HG03571 (cell line): ENCODE results near the gene UVRAG.

Experiments used
- ATAC-seq: cut with Tn5 transposase; IDR thresholded peaks from one replicate; pipeline ENCODE4 v1.9.1; 2021; ENCODE audit not compliant: unreplicated experiment

Gene UVRAG

DNA sequence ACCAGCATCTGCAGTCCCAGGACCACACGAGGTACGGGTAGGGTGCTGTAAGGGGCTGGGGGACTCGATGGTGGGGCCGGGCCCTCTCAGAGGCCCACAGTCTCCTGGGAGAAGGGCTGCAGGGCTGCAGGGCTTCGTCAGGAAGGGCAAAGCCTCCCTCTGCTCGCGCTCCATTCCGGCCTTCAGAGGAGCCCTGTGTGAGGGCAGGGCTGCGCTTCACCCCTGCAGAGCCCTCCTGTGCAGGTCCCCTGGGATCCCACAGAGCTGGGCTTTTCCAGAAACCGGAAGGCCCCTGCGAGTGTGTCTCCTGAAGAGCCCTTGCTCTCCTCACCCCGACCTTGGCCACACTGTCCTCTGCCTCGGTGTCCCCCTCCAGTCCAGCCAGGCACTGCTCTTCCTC is 364.1 kb downstream of the UVRAG start:
- ATAC-seq, result no peak

DNA sequence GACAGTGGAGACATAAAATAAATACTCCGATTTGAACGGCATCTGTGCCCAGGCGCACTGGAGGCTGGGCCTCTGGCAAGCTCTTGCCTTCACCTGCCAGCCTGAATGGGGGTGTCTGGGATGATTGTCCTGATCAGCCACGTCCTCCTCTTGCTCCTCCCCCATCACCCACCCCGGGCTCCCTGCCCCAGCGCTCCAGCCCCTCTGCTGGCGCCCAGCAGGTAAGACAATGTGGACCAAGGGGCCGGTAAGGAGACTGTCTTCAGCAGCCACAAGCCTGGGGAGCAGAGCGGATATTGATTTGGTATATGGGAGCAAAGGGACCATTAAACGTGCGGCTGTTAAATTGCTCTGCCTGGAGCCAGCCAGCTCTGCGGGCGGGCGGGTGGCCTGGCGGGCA is 366.4 kb downstream of the UVRAG start:
- ATAC-seq, result no peak

DNA sequence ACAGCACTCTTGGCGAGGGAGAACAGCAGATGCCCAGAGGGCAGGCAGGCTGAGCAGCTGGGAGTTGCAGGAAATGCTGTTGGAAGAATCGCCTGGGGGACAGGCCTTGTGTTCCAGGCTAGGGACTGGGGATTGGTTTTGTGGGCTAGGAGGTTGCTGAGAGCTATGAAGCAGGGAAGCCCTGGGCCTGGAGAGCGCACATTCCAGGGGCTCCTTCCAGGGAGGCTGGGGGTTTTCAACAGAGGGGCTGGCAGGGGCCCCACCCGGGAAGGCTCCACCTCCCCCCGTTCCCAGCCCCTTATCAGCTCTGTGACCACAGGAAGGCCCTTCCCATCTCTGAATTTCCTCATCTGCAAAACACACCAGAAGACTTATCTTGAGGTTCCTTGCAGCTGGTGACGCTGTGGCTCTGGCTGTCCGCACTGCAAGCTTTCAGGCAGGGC is 369.6 kb downstream of the UVRAG start:
- ATAC-seq, result no peak

DNA sequence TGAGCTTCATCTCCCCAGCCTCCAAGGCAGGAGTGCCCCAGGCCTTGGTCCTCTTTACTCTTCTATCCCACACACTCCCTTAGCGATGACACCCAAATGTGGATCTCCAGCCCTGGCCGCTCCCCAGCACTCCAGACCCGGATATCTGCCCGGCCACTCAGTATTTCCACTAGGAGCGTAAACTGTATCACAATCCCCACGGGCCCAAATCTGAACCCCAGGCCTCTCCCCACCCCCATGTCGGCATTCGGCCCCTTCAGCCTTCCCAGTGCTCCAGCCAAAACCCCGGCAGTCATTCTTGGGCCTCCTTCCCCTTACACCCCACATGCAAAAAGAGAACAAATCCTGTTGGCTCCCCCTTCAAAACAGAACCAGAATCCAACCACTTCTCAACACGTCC is 370.5 kb downstream of the UVRAG start:
- ATAC-seq, result no peak

DNA sequence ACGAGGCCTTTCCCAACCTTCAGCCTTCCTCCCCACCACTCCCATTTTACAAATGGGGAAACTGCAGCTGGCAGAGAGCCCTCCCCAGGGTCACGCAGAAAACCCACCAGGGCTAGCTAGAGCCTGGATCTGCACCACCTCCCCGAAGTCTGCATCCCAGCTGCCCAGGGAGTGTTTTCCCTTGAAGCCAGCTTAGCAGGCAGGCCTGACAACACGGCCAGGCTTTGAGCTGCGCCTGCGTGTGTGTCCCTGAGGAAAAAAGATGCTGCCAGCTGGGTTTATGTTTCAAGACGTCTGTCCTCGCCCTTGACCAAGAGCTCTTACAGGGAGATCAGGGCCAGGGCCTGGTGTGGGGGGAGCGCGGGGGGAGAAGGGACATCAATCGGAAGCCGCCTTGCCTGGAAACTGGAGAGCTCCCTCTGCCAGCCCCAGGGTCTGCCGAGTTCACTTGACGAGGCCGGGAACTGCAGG is 371.0 kb downstream of the UVRAG start:
- ATAC-seq, result no peak

DNA sequence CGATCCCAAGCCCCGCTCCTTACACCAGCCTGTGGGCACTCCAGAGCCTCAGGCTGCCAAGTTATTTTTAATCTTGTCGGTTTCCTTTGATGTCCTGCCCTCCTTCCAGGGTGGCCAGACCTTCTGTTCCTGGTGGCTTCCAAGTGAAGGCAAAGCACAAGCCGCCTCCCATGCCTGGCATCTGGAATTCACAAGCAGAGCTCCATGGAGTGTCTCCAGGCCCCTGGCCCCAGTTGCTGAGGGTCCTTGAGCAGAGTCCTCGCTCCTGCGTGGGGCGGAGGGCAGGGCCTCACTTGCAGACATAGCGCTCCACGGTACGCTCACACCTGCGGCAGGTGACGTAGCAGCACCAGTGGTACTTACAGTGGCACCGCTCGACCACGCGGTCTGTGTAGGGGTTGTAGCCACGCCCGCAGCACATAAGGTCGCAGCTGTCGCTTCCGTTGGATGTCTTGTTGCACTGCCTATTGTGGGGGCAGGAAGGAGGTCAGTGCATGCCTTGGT is 371.8 kb downstream of the UVRAG start:
- no peak for ATAC-seq

DNA sequence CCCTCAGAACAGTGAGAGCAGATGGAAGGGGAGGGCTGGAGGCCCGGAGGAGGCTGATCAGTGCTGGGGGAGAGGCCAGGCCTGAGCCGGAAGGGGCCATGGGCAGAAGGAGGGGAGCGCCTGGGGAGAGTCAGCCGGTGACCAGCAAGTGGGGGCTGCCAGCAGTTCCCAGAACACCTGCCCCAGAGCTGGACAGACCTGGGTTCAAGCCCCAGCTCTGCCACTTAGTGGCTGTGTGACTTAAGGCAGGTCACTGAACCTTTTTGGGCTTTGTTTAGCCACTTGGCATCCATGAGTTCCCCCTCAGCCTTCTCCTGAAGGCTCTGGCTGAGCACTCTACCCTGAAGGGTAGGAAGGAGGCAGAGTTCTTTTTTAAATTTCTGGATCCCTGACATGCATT is 373.9 kb downstream of the UVRAG start:
- no peak for ATAC-seq

DNA sequence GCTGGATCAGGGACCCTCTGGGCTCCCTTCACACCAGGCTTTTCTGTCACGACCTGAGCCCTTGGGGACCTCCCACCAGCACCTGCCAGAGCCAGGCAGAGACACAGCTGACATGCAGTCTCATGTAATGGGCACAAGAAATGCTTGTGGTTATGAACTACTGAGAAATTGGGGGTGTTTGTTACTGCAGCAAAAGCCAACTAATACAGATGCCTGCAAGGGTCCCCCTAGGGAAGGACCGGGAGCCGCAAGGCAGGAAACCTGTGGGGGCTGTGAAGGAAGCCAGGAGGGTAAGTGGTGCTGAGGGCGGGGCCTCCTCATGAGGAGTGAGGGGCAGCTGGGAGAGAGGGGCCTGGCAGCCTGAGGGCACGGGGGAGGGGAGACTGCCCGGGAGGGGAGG is 374.7 kb downstream of the UVRAG start:
- ATAC-seq, result no peak

DNA sequence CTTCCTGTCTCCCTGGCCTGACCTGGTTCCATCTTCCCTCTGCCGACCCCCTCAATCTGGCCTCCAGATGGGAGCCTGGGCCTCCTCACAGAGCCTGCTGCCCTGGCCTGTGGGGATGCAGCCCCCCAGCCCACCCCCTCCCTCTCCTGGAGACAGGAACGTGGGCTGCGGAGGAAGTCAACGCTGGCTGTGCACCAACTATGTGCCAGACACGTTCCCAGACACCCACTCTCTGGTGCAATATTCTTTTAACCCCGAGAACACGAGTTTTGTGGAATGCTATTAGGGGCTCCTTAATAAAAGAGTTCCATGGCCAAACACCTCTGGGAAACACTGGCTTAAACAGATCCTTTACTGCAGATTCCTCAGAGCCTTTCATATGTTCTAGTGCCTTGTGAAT is 375.4 kb downstream of the UVRAG start:
- ATAC-seq, result no peak
